Ovary (tissue), 9 donors: ENCODE measurements around the gene IGF1. TPM values are rescaled to one million over a fixed set of nuclear protein-coding genes. Genes with fewer than 3 reads are reported as not detected.

Experiments used
- DNase-seq, 5 donors: peaks; one replicate each; pipeline ENCODE4 v3.0.0-alpha.2; 2019 to 2020
- H3K27ac ChIP-seq, 2 donors: fragments of 200-600 bp; one replicate each; pipeline versions ENCODE4 v1.5.1 to v1.8.0; 2019 to 2022
- H3K27me3 ChIP-seq: fragments of 200-600 bp; one replicate; pipeline ENCODE4 v1.8.0; 2022
- H3K36me3 ChIP-seq: fragments of 200-600 bp; sonication (generic); one replicate; pipeline ENCODE4 v1.5.1; 2019
- H3K4me1 ChIP-seq: one replicate; pipeline ENCODE4 v1.8.1; 2013; ENCODE audit warnings: mild to moderate bottlenecking, moderate library complexity; ENCODE audit not compliant: insufficient read depth
- H3K4me3 ChIP-seq: fragments of 200-600 bp; sonication (generic); one replicate; pipeline ENCODE4 v1.5.1; 2017
- H3K9me3 ChIP-seq, 2 donors: fragments of 200-600 bp in 1 of 2; sonication (generic) in 1 of 2; one replicate each; pipeline versions ENCODE4 v1.5.1 to v1.8.1; 2013 to 2019; ENCODE audit warnings: mild to moderate bottlenecking in 1 of 2, moderate library complexity in 1 of 2
- CTCF ChIP-seq, 3 donors: fragments of 450-650 bp in 2 of 3; fragments of 200-600 bp in 1 of 3; IDR thresholded peaks; one replicate each; pipeline versions ENCODE4 v1.5.1 to v1.8.0; 2016 to 2022; ENCODE audit warnings: antibody characterized with exemption in 3 of 3, mild to moderate bottlenecking in 1 of 3
- EP300 ChIP-seq: sonication (generic); formaldehyde crosslinking; IDR thresholded peaks from one replicate; pipeline ENCODE4 v1.6.1; 2017; ENCODE audit warnings: antibody characterized with exemption
- POLR2A ChIP-seq: fragments of 450-650 bp; IDR thresholded peaks from one replicate; pipeline ENCODE4 v1.6.1; 2017; ENCODE audit warnings: antibody characterized with exemption, mild to moderate bottlenecking, moderate library complexity
- WGBS, 3 donors: extraction: QIAGEN DNeasy Blood & Tissue Kit in 1 of 3; methylation state at CpG; one replicate each; pipeline versions ENCODE4 v1.1.5 to v1.1.7; 2013 to 2017; 5-methylcytosine and 5-hydroxymethylcytosine counted together
- intact Hi-C, 4 donors: fragments of 100-400 bp; cut with DNase I; formaldehyde crosslinking; loops; one replicate each; pipeline versions ENCODE4 v1.11.0 to v1.15.1; 2022 to 2023
- polyA plus RNA-seq, 2 donors: library from polyadenylated mRNA; stranded (reverse); fragments of 200-250 nt in 1 of 2; fragments of 350-450 nt in 1 of 2; fragmentation: Illumina TruSeq in 1 of 2; extraction: RNeasy Lipid Tissue Mini Kit (QIAGEN cat#74804) in 1 of 2; gene quantifications; one replicate each; pipeline ENCODE4 v1.2.3, GENCODE V29; 2013 to 2014
- total RNA-seq, 7 donors: library from RNA; depleted of rRNA in 2 of 7; stranded (reverse); fragments of >200 nt in 2 of 7; fragmentation: NEBNext Ultra II Directional in 3 of 7; extraction: Animal tissue kit (Norgen Biotek cat#: 25700) in 3 of 7; gene quantifications; one replicate each; pipeline versions ENCODE4 v1.1.0 to v1.2.4, GENCODE V29; 2016 to 2023
- donor health status: DM: no; HTN: no; CAD: no; lungs with moderate emphysema.
- donor health status: DM: no; HTN: no; CAD: no.
- donor health status: Bipolar disorder and iron deficiency.
- donor health status: DM: yes; HTN: yes; CAD: no.
- donor health status: DM: no; HTN: no; CAD: no.
- donor health status: DM: yes; HTN: yes; CAD: no.

IGF1 gene
- total and polyA plus RNA-seq, 9 donors = 1.4 to 44.4 (median 9.3) TPM

GRCh38 chr12:102408487-102409297, 71.7 kb downstream of the IGF1 start:
- no peak for TF ChIP-seq POLR2A
- TF ChIP-seq EP300 = no peak
- TF ChIP-seq CTCF (IDR thresholded peaks at IDR 0.05) = no peak

GRCh38 chr12:102407776-102408486, 72.4 kb downstream of the IGF1 start:
- no peaks in the 10 kb centered on the region for H3K4me1 ChIP-seq
- no peak overlapping the region for H3K27ac ChIP-seq
- H3K36me3 ChIP-seq = no peaks in the 10 kb centered on the region
- TF ChIP-seq EP300 (no peak), POLR2A (no peak), CTCF (IDR thresholded peaks at IDR 0.05) (no peak)
- H3K9me3 ChIP-seq = no peaks in the 10 kb centered on the region
- no peaks in the 10 kb centered on the region for H3K27me3 ChIP-seq
- DNase-seq = no peak
- no peak overlapping the region for H3K4me3 ChIP-seq
- WGBS, 3 donors = 82 to 86% (median 82%) methylated on average over 3 of the region's 3 CpGs
- intact Hi-C loops = no loop called here

More at GRCh38 chr12:102408487-102409297, 71.7 kb downstream of the IGF1 start:
- H3K36me3 ChIP-seq = no peaks in the 10 kb centered on the region
- H3K27me3 ChIP-seq = no peaks in the 10 kb centered on the region
- 72 to 82% (median 76%) methylated on average over 4 of the region's 4 CpGs for WGBS, 3 donors
- no peaks in the 10 kb centered on the region for H3K9me3 ChIP-seq
- no peak overlapping the region for H3K27ac ChIP-seq
- intact Hi-C loops = no loop called here
- no peaks in the 10 kb centered on the region for H3K4me1 ChIP-seq
- H3K4me3 ChIP-seq = no peak overlapping the region
- no peak for DNase-seq

- no peak for DNase-seq
- no peak for TF ChIP-seq EP300
- no peak for TF ChIP-seq POLR2A
- no peak for TF ChIP-seq CTCF (IDR thresholded peaks at IDR 0.05)
- Histone ChIP-seq H3K27me3 (no peaks in the 10 kb centered on the region), H3K27ac (no peak overlapping the region), H3K36me3 (no peaks in the 10 kb centered on the region), H3K4me1 (no peaks in the 10 kb centered on the region), H3K9me3 (no peaks in the 10 kb centered on the region), H3K4me3 (no peak overlapping the region)
- 47 to 54% (median 49%) methylated on average over 7 of the region's 7 CpGs for WGBS, 3 donors
- intact Hi-C loops = no loop called here
These were observed 74.3 kb downstream of the IGF1 start for GRCh38 chr12:102406033-102406584.

- no peak for DNase-seq
- Histone ChIP-seq H3K4me1 (no peaks in the 10 kb centered on the region), H3K9me3 (no peaks in the 10 kb centered on the region), H3K4me3 (no peak overlapping the region), H3K27me3 (no peaks in the 10 kb centered on the region), H3K36me3 (no peaks in the 10 kb centered on the region), H3K27ac (no peak overlapping the region)
- intact Hi-C loops = no loop called here
- 90 to 94% (median 92%) methylated on average over 2 of the region's 2 CpGs for WGBS, 3 donors
- TF ChIP-seq CTCF (IDR thresholded peaks at IDR 0.05) (no peak), EP300 (no peak), POLR2A (no peak)
These were observed 79.3 kb downstream of the IGF1 start for GRCh38 chr12:102401087-102401486.
